Central memory CD4-positive, alpha-beta T cell (primary cell): ENCODE results near the gene SLC24A4.

Experiments
- DNase-seq: peaks from one replicate; pipeline ENCODE4 v3.0.0; 2022

Gene SLC24A4

GRCh38 chr14:92484132-92484823 is 161.3 kb downstream of the SLC24A4 start:
- DNase-seq: no peak

- no peak for DNase-seq
Observed at GRCh38 chr14:92486881-92487280, 163.9 kb downstream of the SLC24A4 start.

DNA sequence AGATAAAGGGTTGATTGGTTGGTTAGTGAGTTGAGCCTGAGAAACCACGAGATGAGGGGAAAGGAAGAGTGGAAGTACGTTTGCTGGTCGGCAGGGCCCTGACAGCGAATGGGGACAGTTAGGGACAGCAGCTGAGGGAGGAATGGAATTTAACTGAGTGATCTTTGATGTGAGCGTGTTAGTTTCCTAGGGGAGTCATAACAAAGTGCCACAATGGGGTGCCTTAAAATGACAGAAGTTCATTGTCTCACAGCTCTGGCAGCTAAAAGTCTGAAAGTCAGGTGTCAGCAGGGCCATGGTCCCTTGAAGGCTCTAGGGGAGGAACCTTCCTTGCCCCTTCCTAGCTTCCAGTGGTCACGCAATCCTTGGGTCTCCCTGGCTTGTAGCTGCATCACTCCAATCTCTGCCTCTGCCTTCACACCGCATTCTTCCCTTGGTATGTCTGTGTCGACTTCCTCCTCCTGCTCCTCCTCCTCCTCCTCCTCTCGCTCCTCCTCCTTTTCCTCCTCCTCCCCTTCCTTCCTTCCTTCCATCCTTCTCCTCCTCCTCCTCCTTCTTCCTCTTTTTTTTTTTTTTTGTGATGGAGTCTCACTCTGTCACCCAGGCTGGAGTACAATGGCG is 164.7 kb downstream of the SLC24A4 start:
- no peak for DNase-seq

DNA sequence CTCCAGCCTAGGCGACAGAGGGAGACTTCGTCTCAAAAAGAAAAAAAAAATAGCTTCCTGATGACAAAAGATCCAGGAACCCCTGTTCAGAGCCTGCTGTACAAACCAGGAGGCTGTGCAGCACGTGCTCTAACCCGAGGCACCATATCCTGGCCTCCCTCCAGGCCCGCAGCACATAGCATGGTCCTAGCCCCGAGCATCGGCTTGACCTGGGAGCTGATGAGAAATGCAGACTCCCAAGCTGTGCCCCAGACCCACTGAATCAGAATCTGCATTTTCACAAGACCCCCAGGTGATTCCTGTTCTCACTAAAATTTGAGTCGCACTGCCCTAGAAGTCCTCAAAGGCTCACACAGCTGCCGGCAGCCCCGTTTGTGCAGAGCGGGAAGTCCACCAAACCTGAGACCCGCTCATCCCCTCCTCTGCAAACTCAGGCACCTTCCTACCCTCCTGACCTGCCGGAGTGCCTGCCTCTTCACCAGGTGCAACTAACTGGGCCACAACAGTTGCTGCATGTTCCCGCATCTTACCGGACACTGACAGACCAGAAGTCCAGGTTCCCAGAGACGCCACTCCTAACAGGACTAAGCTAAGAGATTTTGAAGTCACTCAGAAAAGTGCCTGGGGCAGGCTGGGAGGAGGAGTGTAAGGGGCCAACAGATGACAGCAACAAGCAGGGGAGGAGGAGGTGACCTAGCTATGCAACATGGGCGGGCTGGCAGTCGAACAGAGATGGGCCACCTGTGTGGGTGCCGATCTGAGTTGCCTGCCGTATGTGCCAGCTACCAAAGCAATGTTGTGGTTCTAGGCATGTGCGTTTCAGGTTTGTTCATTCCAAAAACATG is 166.7 kb downstream of the SLC24A4 start:
- no peak for DNase-seq

DNA sequence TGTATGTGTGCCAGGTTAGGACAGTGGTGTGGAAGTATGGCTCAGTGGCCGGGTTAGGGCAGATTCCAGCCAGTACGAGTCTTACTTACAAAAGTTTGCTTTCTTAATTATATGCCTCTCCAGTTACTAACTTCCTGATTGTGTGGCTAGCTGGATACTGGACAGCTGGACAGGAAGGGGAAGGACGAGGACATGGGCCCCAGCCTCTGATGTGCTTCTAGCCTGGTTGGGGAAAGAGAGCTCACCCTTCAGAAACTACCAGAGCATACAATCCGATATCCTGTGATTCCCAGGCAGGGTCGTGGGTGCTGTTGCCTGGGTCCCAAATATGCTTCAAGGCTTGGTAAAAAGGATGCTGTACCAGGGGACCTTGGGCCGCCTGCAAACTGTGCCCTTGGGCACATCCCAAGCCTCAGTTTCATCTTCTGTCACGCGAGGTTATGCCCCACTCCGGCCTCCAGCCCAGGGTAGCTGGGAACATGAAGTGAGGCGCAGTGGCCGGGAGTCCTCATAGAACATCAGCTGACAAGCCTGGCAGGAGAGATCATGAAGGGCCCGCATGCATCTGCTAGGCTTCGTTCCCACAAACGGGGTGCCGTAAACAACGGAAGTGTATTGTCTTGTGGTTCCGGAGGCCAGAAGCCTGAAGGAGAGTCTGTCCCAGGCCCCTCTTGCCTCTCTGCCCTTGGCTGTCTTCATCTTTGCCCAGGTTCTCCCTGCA is 167.4 kb downstream of the SLC24A4 start:
- no peak for DNase-seq

DNA sequence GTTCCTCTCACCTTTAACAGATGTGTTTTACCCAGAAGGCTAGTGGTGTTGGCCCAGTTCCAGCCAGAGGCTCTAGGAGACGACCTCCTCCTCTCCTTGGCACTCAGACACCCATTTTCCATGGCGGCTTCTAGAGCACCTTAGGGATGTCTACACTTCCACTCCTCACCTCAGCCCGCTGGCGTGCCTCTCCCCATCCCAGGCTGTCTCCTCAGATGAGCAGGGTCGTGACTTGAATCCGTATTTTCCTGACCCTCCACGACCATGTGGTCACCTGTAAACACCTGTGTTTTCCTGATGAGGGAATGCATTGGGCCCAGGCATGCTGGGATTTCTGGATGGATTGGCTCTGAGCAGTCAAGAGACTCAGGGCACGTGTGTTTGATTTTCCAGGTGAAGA is 168.8 kb downstream of the SLC24A4 start:
- DNase-seq: no peak

- no peak for DNase-seq
Observed at GRCh38 chr14:92492258-92492657, 169.3 kb downstream of the SLC24A4 start.

DNA sequence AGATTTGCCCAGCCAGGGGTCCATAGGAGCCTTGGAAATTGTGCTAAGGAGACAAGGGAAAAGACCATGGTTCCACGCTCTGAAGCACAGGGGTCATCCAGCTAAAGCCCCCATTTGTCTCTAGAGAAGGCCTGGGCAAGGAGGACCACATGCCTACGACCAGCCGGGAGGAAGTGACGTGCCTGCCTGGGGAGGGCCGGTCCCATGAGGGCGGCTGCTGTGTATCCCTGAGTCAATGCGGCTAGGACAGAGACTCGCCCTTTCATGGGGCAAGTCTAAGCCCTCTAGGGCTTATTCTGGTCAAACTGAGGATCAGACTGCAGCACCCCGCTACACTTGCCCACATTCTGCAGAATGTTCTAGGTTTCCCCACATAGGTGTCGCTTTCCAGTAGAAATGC is 170.1 kb downstream of the SLC24A4 start:
- no peak for DNase-seq

GRCh38 chr14:92493492-92493891 is 170.5 kb downstream of the SLC24A4 start:
- DNase-seq: no peak

- no peak for DNase-seq
Observed at GRCh38 chr14:92494512-92494911, 171.5 kb downstream of the SLC24A4 start.

- no peak for DNase-seq
Observed at GRCh38 chr14:92495027-92495426, 172.1 kb downstream of the SLC24A4 start.

GRCh38 chr14:92496191-92496857 is 173.4 kb downstream of the SLC24A4 start:
- DNase-seq: no peak

DNA sequence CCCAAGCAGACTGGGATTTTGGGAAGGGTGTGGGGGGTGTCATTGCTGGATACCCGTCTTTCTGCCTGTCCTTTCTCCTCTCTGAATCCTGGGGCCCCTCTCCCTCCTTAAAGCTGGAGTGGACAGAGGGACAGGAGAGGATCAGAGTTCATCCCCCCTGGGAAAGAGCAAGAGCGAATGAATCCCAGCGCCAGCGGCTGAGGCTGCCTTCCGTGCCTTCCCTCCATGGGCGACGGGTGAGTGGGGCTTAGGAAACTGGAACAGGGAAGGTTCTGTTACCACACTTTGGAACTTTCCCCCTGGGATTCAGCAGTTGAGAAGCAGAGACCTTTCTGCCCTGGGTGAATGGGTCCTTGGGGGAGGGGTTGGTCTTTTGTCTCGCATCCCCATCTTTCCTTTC is 174.4 kb downstream of the SLC24A4 start:
- DNase-seq: no peak

DNA sequence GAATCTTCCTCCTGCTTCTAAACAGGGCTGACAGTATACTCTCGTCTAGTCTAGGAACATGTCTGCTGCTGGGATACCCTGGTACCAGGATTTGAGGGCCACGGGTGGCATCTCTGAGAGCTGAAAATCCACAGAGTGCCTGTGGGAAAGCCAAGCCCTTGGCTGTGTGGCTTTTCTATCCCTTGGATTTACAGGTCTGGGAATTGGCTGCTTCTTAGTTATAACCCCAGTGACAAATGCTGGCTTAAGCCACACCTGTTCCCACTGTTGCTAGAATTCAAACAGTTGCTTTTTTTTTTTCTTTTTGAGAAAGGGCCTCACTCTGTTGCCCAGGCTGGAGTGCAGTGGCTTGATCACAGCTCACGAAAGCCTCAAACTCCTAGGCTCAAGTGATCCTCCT is 176.3 kb downstream of the SLC24A4 start:
- no peak for DNase-seq

DNA sequence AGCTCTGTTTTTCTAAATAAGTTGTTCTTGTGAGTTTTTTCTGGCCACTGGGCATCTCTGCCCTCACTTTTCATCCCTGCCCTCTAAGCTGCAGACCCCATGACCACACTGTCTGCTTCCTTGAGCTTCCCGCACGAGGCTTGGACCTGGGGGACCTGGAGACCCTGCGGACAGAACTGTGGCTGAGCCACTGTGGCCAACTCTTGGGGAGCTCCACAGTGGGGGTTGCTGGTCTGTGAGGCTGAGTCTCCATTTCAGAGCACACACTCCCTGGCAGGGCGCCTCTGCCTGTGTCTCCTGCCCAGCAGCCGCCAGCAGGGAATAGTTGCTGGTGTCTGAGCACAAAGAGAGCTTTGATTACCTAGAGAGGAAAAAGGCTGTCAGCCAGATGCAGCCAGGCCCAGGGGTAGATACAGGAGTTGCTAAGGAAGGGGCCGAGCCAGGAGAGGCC is 177.6 kb downstream of the SLC24A4 start:
- DNase-seq: no peak

GRCh38 chr14:92501891-92502351 is 179.0 kb downstream of the SLC24A4 start:
- DNase-seq: no peak

DNA sequence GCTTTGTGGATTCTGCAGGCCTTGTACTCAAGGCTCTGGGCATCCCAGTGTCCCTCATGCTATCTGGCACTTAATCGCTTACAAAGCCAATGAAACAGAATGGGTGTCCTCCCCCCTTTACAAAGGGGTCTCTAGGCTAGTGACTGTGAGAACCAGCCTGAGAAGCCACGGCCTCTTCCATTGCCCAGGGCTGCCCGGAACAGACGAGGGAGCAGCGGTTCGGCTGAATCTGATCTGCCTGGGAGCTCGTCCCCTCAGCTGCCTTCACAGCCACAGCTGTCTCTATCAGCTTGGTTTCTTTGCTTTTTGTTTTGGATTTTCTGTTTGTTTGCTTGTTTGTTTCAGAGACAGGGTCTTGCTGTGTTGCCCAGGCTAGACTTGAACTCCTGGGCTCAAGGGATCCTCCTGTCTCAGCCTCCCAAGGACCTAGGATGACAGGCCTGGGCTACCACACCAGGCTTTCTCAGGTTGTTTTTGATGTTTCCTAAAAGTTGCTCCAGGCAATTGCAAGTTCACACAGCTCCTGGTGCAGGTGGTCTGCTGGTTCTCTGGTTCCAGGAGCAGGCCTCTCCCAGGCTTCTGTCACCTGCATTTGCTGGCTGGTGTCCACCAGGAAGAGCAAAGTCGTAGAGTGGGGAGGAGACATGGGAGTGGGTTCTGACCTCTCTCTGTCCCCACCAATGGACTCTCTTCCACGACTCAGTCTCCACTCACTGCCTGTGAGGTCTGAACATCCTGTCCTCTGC is 179.7 kb downstream of the SLC24A4 start:
- DNase-seq: no peak

- DNase-seq: no peak
Observed at GRCh38 chr14:92503756-92504491, 181.0 kb downstream of the SLC24A4 start.

DNA sequence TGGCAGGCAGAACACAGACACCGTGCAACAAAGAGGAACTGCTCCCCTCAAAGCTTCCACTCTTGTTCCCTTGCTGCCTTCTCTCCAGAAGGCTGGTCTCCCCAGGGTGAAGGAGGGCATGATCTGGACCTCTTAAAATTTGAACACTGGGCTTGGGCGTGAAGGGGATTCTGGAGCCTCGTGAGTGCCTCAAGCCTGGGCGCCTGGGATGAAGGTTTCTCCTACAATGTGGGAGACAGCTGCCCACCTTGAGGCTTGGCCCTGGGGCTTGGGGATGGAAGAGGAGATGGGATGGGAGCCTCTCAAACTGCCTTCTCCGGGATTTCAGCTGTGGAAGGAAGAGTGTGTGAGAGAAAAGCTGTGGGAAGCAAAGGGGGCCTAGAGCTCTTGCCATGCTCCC is 182.9 kb downstream of the SLC24A4 start:
- DNase-seq: no peak

DNA sequence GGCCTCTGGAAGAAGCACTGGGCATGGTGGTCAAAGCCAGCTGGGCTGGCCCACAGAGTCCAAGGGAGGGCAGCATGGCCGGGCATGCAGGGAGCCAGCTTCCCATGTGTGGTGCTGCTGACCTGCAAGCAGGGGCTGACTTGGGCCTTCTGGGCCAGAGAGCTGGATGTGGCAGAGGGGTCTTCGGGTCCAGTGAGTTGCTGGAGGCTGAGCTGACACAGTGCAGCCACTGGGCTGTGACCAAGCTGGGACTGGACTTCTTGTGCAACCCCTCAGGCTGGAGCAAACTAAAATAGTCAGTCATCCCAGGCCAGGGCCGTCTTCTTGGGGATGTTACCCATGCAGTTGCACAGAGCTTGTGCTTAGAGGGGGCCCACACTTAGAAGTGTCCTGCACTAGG is 183.3 kb downstream of the SLC24A4 start:
- DNase-seq: no peak
